Hindlimb muscle (tissue), 1 donor: ENCODE data around the gene NEMF. TPM values are rescaled to one million over a fixed set of nuclear protein-coding genes. Genes with fewer than 3 reads are reported as not detected.
"Not testable (repeated sequence)": the region's sequence is repeated elsewhere in the genome, so short reads cannot be mapped to it uniquely, and the experiment has no call there.

ENCODE experiments used
- DNase-seq: peaks from one replicate; pipeline ENCODE4 v3.0.0-alpha.2; 2013
- polyA plus RNA-seq: library from polyadenylated mRNA; unstranded; fragments of 120-200 nt; gene quantifications from one replicate; pipeline ENCODE4 v1.2.1, GENCODE V29; 2013; ENCODE audit not compliant: insufficient read length

Gene NEMF
- polyA plus RNA-seq, 1 donor = 38.2 TPM

DNA sequence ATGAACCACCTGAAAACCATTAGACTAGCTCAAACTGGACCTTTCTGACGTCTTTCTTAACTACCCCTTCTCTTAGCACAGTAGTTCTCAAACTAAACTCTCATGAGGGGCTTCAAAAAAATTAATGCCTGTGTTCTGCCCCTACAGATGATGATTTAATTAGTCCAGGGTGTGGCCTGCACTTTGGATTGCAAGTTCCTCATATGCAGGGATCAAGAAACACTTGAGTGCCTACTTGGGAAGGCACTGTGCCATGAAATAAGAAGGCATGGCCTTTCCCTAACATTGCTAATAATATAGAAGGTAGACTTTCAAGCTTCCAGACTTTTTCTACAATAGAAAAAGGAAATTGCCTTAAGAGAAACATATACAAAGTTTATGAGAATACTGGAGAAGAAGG, 107.4 kb downstream of the NEMF start:
- no peak for DNase-seq

DNA sequence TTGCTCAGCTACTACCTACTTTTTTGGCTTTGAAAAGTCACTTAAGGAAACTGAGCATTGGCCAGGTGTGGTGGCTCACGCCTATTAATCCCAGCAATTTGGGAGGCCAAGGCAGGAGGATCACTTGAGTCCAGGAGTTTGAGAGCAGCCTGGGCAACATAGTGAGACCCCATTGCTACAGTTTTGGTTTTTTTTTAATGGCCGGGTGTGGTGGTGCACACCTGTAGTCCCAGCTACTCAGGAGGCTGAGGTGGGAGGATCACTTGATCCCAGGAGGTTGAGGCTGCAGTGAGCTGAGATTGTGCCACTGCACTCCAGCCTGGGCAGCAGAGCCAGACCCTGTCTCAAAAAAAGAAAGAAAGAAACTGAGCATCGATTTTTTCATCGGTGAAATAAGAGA, 116.9 kb downstream of the NEMF start:
- not testable (repeated sequence) for DNase-seq

DNA sequence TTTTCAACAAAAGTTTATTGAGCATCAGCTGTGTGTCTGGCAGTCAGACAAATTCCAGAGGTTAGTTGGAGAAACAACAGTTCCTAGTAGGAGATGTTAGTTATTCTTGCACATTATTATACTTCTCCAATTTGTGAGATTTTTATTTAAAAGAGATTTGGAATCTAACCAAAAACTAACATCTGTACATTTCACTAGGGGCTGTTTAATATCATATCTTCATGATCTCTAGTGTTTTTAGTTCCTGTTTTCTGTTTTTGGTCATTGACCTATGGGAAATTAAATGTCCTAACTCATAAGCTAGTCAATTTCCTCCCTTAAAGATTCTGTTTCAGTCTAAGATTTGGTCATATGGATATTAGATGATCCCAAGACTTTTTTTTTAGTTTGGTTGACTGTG, 118.8 kb downstream of the NEMF start:
- DNase-seq = no peak

DNA sequence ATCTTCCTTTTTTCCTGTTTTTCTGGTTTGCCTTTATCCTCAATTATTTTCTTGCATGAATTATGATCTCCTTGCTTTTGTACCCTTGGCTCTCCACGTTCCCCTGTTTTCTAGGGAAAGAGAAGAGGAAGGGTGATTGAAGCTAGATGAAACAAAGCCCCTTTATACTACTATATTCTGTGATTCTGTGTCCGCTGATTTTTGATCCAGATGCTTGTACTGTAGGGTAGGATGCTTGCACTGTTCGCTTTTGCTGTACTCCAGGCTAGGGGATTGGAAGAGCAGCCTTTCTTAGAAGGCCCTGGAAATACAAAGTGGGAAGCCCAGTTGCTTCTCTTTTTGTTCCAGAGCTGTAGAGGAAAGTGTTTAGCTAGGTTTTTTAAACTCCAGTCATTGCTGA, 119.7 kb downstream of the NEMF start:
- no peak for DNase-seq

Other genes with a start within 250 kb of the NEMF start
- 150 TPM for gene RPL36AL, start 232.2 kb downstream of the NEMF start, polyA plus RNA-seq
- gene MGAT2, start 232.0 kb downstream of the NEMF start, polyA plus RNA-seq = 22.4 TPM
- 7.7 TPM for gene DNAAF2, start 217.5 kb downstream of the NEMF start, polyA plus RNA-seq
- gene POLE2, start 164.6 kb downstream of the NEMF start, polyA plus RNA-seq = 8.0 TPM
- 6.0 TPM for gene KLHDC1, start 159.7 kb downstream of the NEMF start, polyA plus RNA-seq
- 73.5 TPM for gene KLHDC2, start 84.6 kb downstream of the NEMF start, polyA plus RNA-seq
- gene ARF6, start 40.3 kb upstream of the NEMF start, polyA plus RNA-seq = 32.4 TPM